HEK293 (cell line): ENCODE results near the gene RPSA.
A peak's percentile ranks its signal among the peaks of the same experiment; 100 is the strongest.

ENCODE experiments used
- CTCF ChIA-PET: fragments of 350-600 bp; formaldehyde crosslinking; extraction: SDS; loops from one replicate; lab custom pipeline; 2021; ENCODE audit warnings: antibody characterized with exemption; lab: Yijun Ruan, JAX
- POLR2A ChIA-PET: fragments of 300-600 bp; formaldehyde crosslinking; extraction: SDS; loops from one replicate; lab custom pipeline; 2020; ENCODE audit warnings: antibody characterized with exemption, inconsistent platforms; lab: Yijun Ruan, JAX
- H3K27ac ChIP-seq: fragments of 200-500 bp; sonication (Bioruptor generic); 2 replicates; pipeline ENCODE4 v1.5.1; 2014; ENCODE audit warnings: low read depth, low read length, control low read depth, inconsistent platforms; ENCODE audit errors: extremely low read depth
- H3K36me3 ChIP-seq, 2 experiments: fragments of 200-500 bp in 1 of 2; sonication (Bioruptor generic) in 1 of 2; 1 replicate in 1 of 2; 2 replicates in 1 of 2; pipeline ENCODE4 v1.5.1; 2014 to 2017; ENCODE audit warnings: inconsistent platforms in 2 of 2, low read length in 2 of 2; ENCODE audit not compliant: control insufficient read depth in 2 of 2, insufficient read depth in 1 of 2
- H3K4me1 ChIP-seq: fragments of 200-500 bp; sonication (Bioruptor generic); 2 replicates; pipeline ENCODE4 v1.5.1; 2014; ENCODE audit warnings: mild to moderate bottlenecking, low read length, inconsistent platforms; ENCODE audit not compliant: control insufficient read depth, insufficient read depth
- H3K4me3 ChIP-seq: 2 replicates; pipeline ENCODE4 v1.5.1; 2011; ENCODE audit warnings: low read depth, mild to moderate bottlenecking, control low read depth, low read length, moderate library complexity
- H3K9me3 ChIP-seq: fragments of 200-500 bp; sonication (Bioruptor generic); 2 replicates; pipeline ENCODE4 v1.5.1; 2014; ENCODE audit warnings: low read depth, low read length, inconsistent platforms; ENCODE audit not compliant: control insufficient read depth, insufficient read depth
- GLIS2 ChIP-seq: fragments of 450-650 bp; formaldehyde crosslinking; IDR thresholded peaks from 2 replicates; pipeline ENCODE4 v1.5.1; 2016; ENCODE audit warnings: missing biosample characterization, missing genetic modification characterization
- KLF9 ChIP-seq: fragments of 450-650 bp; formaldehyde crosslinking; IDR thresholded peaks from 2 replicates; pipeline ENCODE4 v1.5.1; 2016; ENCODE audit warnings: missing biosample characterization, missing genetic modification characterization, low read depth
- REPIN1 ChIP-seq: fragments of 450-650 bp; formaldehyde crosslinking; IDR thresholded peaks from 2 replicates; pipeline ENCODE4 v1.5.1; 2017; ENCODE audit warnings: missing biosample characterization, missing genetic modification characterization, low read depth
- YY2 ChIP-seq: fragments of 450-650 bp; formaldehyde crosslinking; IDR thresholded peaks from 2 replicates; pipeline ENCODE4 v1.5.1; 2016; ENCODE audit warnings: missing biosample characterization, missing genetic modification characterization
- ZBTB1 ChIP-seq: fragments of 450-650 bp; formaldehyde crosslinking; IDR thresholded peaks from 2 replicates; pipeline ENCODE4 v1.5.1; 2016; ENCODE audit warnings: missing biosample characterization, missing genetic modification characterization
- ZFP3 ChIP-seq: fragments of 450-650 bp; formaldehyde crosslinking; IDR thresholded peaks from 2 replicates; pipeline ENCODE4 v1.5.1; 2016; ENCODE audit warnings: low read depth, missing biosample characterization, missing genetic modification characterization
- ZFP41 ChIP-seq: fragments of 450-650 bp; formaldehyde crosslinking; IDR thresholded peaks from 2 replicates; pipeline ENCODE4 v1.5.1; 2016; ENCODE audit warnings: missing biosample characterization, missing genetic modification characterization, borderline replicate concordance
- ZNF140 ChIP-seq: fragments of 450-650 bp; formaldehyde crosslinking; IDR thresholded peaks from 2 replicates; pipeline ENCODE4 v1.5.1; 2016; ENCODE audit warnings: missing biosample characterization, missing genetic modification characterization
- ZNF26 ChIP-seq: fragments of 450-650 bp; formaldehyde crosslinking; IDR thresholded peaks from 2 replicates; pipeline ENCODE4 v1.5.1; 2016; ENCODE audit warnings: missing biosample characterization, missing genetic modification characterization
- ZNF280D ChIP-seq: fragments of 450-650 bp; formaldehyde crosslinking; IDR thresholded peaks from 2 replicates; pipeline ENCODE4 v1.5.1; 2016; ENCODE audit warnings: missing biosample characterization, missing genetic modification characterization
- ZNF394 ChIP-seq: fragments of 450-650 bp; formaldehyde crosslinking; IDR thresholded peaks from 2 replicates; pipeline ENCODE4 v1.5.1; 2016; ENCODE audit warnings: missing biosample characterization, missing genetic modification characterization, mild to moderate bottlenecking, moderate library complexity, borderline replicate concordance
- ZNF423 ChIP-seq: fragments of 450-650 bp; formaldehyde crosslinking; IDR thresholded peaks from 2 replicates; pipeline ENCODE4 v1.5.1; 2016; ENCODE audit warnings: missing biosample characterization, missing genetic modification characterization
- ZNF426 ChIP-seq: fragments of 450-650 bp; formaldehyde crosslinking; IDR thresholded peaks from 2 replicates; pipeline ENCODE4 v1.5.1; 2017; ENCODE audit warnings: missing biosample characterization, missing genetic modification characterization, mild to moderate bottlenecking, inconsistent platforms, moderate library complexity
- ZNF473 ChIP-seq: fragments of 450-650 bp; formaldehyde crosslinking; IDR thresholded peaks from 2 replicates; pipeline ENCODE4 v1.5.1; 2017; ENCODE audit warnings: missing biosample characterization, missing genetic modification characterization
- ZNF529 ChIP-seq: fragments of 450-650 bp; formaldehyde crosslinking; IDR thresholded peaks from 2 replicates; pipeline ENCODE4 v1.5.1; 2017; ENCODE audit warnings: missing genetic modification characterization, missing biosample characterization; ENCODE audit not compliant: insufficient replicate concordance
- ZNF555 ChIP-seq: fragments of 450-650 bp; formaldehyde crosslinking; conservative IDR thresholded peaks from 2 replicates; pipeline ENCODE4 v1.5.1; 2017; ENCODE audit warnings: missing biosample characterization, mild to moderate bottlenecking, missing genetic modification characterization, inconsistent platforms
- ZNF558 ChIP-seq: fragments of 450-650 bp; formaldehyde crosslinking; IDR thresholded peaks from 2 replicates; pipeline ENCODE4 v1.5.1; 2016; ENCODE audit warnings: missing biosample characterization, missing genetic modification characterization
- ZNF623 ChIP-seq: fragments of 450-650 bp; formaldehyde crosslinking; IDR thresholded peaks from 2 replicates; pipeline ENCODE4 v1.5.1; 2016; ENCODE audit warnings: missing biosample characterization, missing genetic modification characterization
- ZNF639 ChIP-seq: fragments of 450-650 bp; formaldehyde crosslinking; IDR thresholded peaks from 2 replicates; pipeline ENCODE4 v1.5.1; 2016; ENCODE audit warnings: missing biosample characterization, missing genetic modification characterization
- ZNF777 ChIP-seq: fragments of 450-650 bp; formaldehyde crosslinking; IDR thresholded peaks from 2 replicates; pipeline ENCODE4 v1.5.1; 2017; ENCODE audit warnings: missing biosample characterization, missing genetic modification characterization, borderline replicate concordance
- ZXDB ChIP-seq: fragments of 450-650 bp; formaldehyde crosslinking; IDR thresholded peaks from 2 replicates; pipeline ENCODE4 v1.5.1; 2016; ENCODE audit warnings: missing biosample characterization, missing genetic modification characterization
- TF ChIP-seq, protein P1 (sequence below): fragments of 450-650 bp; formaldehyde crosslinking; IDR thresholded peaks from 2 replicates; pipeline ENCODE4 v1.5.1; 2016; ENCODE audit warnings: missing biosample characterization, missing genetic modification characterization

The RPSA gene

DNA sequence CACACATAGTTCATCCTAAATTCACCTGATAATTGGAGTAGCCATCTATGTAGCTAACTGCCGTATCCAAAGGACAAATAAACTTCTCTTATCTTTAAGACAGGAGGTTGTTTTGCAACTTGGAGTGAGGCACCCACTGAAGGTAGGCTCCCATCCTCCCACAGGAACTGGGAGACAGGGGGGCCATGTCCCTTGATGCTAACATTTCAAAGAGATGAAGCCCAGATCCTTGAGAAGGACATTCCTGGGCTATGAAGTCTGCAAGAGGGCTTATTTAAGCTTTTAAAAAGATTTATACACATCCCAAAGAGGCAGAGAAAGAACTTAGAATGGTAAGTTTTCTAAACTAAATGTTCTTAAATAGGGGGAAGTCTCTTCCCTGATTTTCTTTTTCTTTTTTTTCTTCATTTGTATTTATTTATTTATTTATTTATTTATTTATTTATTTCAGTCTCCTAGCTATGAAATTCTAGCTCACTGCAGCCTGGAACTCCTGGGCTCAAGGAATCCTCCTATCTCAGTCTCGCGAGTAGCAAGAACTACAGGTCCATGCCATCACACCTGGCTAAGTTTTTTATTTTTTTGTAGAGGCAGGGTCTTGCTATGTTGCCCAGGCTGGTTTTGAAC lies 48.2 kb downstream of the RPSA start (continued):
- no peak for TF ChIP-seq ZNF280D (tag by site-specific recombination)
- TF ChIP-seq ZNF423 (tag by site-specific recombination): no peak
- TF ChIP-seq ZNF529 (tag by site-specific recombination): no peak
- peak; percentile 41; the same call in 1 of the 2 replicates for TF ChIP-seq ZNF623
- TF ChIP-seq GLIS2 (tag by site-specific recombination): no peak
- TF ChIP-seq ZXDB: no peak
- TF ChIP-seq ZNF394: peak; percentile 39; the same call in 1 of the 2 replicates
- no peak for TF ChIP-seq ZNF558 (tag by site-specific recombination)
- TF ChIP-seq, all 188 proteins: peak for 8

GRCh38 chr3:39456159-39456558 lies 49.6 kb downstream of the RPSA start:
- no peak overlapping the region for H3K4me3 ChIP-seq
- H3K36me3 ChIP-seq: no peaks in the 10 kb centered on the region
- CTCF ChIA-PET: no interaction called here
- no peaks in the 10 kb centered on the region for H3K4me1 ChIP-seq
- POLR2A ChIA-PET: no interaction called here
- no peaks in the 10 kb centered on the region for H3K9me3 ChIP-seq
- no peak overlapping the region for H3K27ac ChIP-seq
- TF ChIP-seq ZBTB1: no peak
- TF ChIP-seq ZNF140: no peak
- TF ChIP-seq, protein P1, sequence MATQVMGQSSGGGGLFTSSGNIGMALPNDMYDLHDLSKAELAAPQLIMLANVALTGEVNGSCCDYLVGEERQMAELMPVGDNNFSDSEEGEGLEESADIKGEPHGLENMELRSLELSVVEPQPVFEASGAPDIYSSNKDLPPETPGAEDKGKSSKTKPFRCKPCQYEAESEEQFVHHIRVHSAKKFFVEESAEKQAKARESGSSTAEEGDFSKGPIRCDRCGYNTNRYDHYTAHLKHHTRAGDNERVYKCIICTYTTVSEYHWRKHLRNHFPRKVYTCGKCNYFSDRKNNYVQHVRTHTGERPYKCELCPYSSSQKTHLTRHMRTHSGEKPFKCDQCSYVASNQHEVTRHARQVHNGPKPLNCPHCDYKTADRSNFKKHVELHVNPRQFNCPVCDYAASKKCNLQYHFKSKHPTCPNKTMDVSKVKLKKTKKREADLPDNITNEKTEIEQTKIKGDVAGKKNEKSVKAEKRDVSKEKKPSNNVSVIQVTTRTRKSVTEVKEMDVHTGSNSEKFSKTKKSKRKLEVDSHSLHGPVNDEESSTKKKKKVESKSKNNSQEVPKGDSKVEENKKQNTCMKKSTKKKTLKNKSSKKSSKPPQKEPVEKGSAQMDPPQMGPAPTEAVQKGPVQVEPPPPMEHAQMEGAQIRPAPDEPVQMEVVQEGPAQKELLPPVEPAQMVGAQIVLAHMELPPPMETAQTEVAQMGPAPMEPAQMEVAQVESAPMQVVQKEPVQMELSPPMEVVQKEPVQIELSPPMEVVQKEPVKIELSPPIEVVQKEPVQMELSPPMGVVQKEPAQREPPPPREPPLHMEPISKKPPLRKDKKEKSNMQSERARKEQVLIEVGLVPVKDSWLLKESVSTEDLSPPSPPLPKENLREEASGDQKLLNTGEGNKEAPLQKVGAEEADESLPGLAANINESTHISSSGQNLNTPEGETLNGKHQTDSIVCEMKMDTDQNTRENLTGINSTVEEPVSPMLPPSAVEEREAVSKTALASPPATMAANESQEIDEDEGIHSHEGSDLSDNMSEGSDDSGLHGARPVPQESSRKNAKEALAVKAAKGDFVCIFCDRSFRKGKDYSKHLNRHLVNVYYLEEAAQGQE (tag by site-specific recombination): no peak
- TF ChIP-seq ZNF555: no peak
- TF ChIP-seq ZNF529 (tag by site-specific recombination): no peak

- H3K4me3 ChIP-seq: no peak overlapping the region
- no peak overlapping the region for H3K27ac ChIP-seq
- H3K36me3 ChIP-seq: no peaks in the 10 kb centered on the region
- ChIA-PET CTCF (interaction anchor here (4.5 kb wide), 1 partner anchor 10 kb away, joined by 19 read pairs; no protein-coding TSS in a partner anchor), POLR2A (no interaction called here)
- H3K9me3 ChIP-seq: no peaks in the 10 kb centered on the region
- no peaks in the 10 kb centered on the region for H3K4me1 ChIP-seq
- TF ChIP-seq ZNF473 (tag by site-specific recombination): no peak
- TF ChIP-seq ZNF555: no peak
- TF ChIP-seq ZNF777: no peak
- no peak for TF ChIP-seq KLF9
- no peak for TF ChIP-seq REPIN1 (tag by site-specific recombination)
- TF ChIP-seq ZFP3 (tag by site-specific recombination): no peak
- TF ChIP-seq YY2 (tag by site-specific recombination): no peak
- no peak for TF ChIP-seq ZNF26 (tag by site-specific recombination)
- no peak for TF ChIP-seq ZNF639 (tag by site-specific recombination)
- no peak for TF ChIP-seq ZNF426
- TF ChIP-seq ZFP41 (tag by site-specific recombination): no peak
Observed at GRCh38 chr3:39457361-39457760, 50.8 kb downstream of the RPSA start.
